GM21717 (cell line): ENCODE measurements around the gene COL16A1.
A peak's percentile ranks its signal among the peaks of the same experiment; 100 is the strongest.

ENCODE experiments used
- ATAC-seq: cut with Tn5 transposase; IDR thresholded peaks from one replicate; pipeline ENCODE4 v1.9.1; 2021; ENCODE audit warnings: mild to moderate bottlenecking, moderate library complexity; ENCODE audit not compliant: unreplicated experiment

The COL16A1 gene

DNA sequence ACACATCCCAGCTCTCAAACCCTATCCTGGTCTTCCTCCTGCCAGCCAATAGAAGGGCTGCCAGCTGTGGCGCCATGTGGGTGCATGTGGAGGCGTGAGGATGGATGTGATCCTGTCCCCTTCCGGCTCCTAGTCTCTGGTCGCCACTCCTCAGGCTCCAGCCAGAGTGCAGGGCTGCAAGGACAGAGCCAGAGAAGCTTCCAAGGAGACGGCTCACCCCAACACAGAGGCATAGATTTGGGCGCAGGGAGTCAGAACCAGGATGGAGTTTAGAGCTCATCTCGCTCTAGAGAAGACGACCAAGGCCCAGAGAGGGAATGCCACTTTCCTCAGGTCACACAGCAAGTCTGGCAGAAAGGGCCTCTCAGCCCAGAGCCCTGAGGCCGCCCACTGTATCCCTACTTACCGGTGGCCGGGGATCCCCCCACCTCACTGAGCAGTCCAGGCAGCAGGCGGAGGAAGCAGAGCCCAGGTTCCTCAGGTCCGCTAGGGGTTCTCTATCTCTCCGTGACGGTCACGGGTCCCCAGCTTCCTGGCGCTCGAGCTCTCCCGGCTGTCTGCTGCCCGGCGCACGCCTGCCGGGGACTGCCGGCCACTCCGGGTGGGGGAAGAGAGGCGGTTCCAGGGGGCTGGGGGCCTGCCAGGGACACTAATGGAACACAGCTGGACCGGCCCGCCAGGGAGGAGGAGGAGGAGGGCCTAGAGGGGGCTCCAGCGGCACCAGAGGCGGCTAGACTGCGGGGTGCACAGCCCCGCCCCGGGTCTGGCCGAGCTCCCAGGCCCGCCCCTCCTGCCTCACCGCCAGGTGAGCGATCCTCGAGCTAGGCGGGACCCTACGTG lies at the start of gene COL16A1:
Gene COL16A1 (minus strand): TSS at position 587 of the 840 bp plus-strand sequence. CDS start 1,824 bp downstream, outside the sequence.
- ATAC-seq: no peak

- no peak for ATAC-seq
Measured at GRCh38 chr1:31752952-31753475, 49.2 kb upstream of the COL16A1 start.

GRCh38 chr1:31752258-31752657 lies 48.4 kb upstream of the COL16A1 start:
- no peak for ATAC-seq

- ATAC-seq: no peak
Measured at GRCh38 chr1:31751822-31752241, 48.0 kb upstream of the COL16A1 start.

- no peak for ATAC-seq
Measured at GRCh38 chr1:31750858-31751510, 47.2 kb upstream of the COL16A1 start.

DNA sequence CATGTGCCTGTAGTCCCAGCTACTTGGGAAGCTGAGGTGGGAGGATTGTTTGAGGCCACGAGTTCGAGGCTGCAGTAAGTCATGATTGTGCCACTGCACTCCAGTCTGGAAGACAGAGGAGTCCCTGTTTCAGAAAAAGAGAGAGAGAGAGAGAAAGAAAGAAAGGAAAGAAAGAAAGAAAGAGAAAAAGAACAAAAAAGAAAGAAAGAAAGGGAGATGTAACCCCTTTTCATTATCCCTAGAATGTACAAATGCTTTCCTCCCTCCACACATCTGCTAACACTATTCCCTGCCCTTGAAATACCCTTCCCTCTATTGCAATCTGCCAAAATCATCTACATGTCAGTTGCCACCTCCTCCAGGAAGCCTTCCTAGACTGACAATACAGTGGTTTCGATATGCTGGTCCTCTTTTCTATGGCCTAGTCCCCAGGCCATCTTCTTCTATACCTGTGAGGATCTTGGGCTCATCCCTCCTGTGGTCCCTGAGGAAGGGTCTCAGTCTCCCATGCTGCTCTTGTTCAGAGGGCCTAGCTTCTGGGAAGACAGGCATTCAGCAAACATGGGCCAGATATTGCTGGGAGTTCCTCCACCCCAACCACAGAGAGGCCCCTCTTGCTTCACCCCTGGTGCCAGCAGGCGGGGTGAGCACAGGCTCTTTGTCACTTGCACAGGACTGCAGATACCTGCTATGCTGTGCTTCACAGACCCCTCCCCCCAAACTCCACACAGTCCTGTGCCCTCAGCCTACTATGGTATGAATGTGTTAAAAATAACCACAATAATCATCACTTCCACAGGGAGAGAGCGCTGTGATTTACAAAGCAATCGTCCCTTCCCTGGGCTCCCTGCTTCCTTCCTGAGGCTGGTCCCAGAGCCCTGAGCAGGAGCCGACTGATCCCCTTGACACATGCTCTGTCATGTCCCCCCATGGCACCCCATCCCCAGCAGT lies 46.2 kb upstream of the COL16A1 start:
- no peak for ATAC-seq

- ATAC-seq: no peak
Measured at GRCh38 chr1:31748365-31748764, 44.5 kb upstream of the COL16A1 start.

- no peak for ATAC-seq
Measured at GRCh38 chr1:31747304-31747703, 43.5 kb upstream of the COL16A1 start.

DNA sequence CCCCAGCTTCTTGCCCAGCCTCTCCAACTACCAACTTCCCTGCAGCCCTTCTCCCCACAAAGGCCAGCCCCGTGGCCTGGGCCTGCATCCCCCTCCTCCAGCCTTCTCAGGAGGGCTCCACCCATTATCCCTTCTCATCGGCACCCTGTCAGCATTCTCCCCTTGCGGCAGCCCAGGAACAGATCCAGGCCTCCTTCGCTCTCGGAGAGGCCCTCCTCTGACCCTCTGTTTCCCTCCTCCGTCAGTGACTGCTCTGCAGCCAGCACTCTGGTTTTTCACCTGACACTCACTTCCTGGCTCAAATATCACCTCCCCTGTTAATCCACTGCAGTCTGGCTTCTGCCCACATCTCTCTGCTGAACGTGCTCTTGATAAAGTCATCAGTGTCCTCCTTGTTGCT lies 42.9 kb upstream of the COL16A1 start:
- no peak for ATAC-seq

DNA sequence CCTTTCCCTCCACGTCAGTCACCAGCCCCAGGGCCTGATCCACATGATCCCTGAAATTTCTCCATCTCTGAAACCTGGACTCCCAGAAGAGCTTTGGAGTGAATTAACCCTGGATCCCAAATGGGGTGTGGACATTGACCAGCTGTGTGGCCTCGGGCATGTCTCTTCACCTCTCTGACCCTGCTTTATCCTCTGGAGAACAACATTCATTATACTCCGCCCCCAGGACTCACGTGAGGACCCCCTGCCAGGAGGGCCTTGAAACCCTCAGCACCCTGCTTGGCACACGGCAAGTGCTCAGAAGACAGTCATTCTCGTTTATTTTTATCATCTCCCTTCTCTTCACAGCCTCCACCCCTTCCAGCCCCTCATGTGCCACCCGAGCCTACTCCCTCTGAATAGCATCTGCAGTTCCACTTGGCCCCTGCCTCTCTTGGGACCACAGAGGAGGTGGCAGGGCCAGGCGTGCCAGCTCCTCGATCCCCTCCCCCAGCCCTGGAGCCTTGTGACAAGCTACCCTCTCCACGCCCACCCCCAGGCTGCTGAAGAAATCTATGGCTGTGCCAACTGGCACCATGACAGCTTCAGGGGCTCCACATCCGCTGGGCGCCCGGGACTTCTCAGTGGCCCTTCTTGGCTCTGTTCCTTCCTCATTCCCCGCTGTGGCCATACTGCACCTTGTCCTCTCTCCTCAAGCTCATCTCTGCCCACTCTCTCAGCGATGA lies 42.3 kb upstream of the COL16A1 start:
- no peak for ATAC-seq

DNA sequence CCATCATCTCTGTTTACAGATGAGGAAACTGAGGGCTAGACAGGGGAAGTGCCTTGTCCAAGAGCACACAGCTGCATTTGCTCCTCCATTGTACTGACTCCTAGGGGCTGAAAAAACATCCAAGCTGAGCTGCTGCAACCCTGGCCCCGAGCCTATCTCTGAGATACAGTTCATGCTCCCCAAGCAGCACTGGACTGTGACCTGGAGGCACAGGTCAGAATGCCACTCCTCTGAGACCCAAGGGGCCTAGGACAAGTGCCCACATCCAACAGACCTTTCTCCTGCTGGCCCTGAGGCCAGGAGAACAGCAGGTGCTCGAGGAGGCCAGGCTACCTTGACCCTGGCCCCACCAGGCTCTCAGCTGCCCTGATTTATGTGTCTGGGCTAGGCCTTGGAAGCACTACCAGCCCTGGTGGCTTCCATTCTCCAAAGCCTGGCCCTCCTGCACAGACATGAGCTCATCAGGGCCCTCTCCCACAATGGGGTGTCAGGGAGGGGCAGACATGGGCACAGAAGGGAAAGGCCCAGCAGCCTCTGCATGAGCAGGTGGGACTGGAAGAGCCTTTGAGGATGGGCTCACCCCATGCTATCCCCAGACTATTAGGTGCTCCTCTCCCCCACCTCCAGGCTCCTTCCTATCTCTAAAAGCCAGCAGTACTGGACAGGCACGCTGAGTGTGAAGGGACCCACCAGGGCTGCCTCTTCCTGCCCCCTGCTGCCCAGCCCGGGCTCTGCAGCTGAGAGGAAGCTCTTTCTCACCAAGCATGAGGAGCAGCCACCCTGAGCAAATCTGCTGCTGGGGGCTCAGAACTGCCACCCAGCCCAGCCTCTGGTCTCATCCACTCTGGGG lies 41.5 kb upstream of the COL16A1 start:
- ATAC-seq: no peak

DNA sequence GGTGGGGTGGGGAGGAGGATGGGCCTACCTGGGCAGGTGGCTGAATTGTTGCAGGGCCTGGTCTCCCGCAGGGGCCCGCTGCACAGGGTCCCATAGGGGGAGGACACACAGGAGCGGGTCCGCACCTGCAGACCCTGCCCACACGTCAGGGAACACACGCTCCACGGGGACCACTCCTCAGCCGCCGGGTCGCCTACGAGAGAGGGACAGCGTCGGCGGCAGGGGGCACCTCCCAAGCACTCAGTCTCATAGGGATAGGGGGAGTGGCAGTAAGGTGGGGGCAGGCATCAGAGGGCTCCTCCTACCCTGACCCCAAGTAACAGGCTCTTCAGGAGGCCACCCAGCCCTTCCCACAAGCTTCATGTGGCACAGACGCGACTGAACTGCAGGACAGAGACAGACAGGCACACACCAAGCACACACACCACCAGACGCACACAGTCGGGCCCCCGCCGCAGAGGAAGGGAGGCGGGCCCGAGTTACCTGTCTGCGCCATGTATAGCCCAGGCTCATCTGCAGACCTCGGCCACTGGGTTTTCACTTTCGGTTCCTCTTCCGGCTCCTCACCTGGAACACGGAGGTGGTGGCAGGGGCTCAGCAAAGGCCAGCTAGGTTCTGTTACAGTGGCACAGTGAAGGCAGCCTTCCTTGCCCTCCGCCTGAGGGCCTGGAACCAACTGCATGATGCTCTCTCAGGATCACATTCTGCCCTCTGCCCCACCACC lies 40.5 kb upstream of the COL16A1 start:
- ATAC-seq: peak; percentile 64

GRCh38 chr1:31742462-31743212 lies 38.8 kb upstream of the COL16A1 start:
- ATAC-seq: no peak

DNA sequence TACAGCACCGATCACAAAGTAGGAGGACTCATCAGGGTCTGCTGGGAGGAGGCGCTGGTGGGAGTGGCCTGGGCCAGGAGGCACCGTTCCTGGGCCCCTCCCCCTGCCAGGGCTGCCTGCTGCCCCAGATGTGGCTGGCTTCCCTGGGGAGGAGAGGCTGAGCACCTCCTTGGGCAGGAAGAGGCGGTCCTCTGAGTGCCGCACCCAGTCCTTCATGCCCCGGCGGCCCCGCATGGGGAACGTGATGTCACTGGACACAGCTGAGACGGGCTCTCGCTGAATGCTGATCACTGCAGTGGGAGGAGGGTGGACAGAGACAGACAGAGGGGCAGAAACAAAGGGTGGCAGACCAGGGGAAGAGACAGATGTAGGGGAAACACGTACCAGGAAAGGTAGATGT lies 35.5 kb upstream of the COL16A1 start:
- ATAC-seq: no peak

DNA sequence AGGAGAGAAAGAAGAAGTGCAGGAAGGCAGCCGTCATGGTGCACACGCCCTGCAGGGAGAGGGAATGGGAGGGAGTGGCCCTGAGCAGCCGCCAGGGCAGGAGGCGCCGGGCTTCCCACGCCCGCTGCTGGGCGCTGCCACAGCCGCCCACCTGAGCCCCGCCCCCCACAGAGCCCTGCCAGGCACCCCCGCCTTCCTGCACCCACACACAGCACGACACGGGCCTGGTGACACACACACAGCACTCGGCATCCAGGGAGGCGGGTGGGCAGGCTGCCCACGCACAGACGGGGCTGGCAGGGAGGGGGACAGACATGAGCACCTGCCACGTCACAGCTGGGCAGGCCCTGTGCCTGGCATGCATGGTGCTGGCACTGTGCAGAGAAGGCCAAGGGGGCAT lies 32.9 kb upstream of the COL16A1 start:
- ATAC-seq: no peak

DNA sequence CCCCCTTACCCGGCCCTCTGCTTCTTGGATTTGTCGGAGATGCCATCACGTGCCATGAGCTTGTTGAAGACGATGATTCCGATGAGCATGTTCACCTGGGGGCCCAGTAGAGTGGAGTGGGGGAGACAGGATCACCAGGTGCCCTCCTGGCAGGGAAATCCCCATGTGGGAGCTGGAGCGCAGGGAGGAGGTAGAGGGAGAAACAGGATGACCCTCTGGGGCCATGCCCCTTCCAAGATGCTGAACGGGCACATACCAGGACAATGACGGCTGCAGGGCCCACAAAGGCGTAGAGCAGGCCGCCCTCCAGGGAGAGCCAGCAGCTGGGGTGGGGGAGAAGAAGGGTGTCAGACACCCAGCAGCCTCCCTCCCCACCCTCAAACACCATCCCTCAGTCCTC lies 31.8 kb upstream of the COL16A1 start:
- ATAC-seq: no peak

- ATAC-seq: no peak
Measured at GRCh38 chr1:31734582-31735107, 30.8 kb upstream of the COL16A1 start.
